GM12891 (cell line): ENCODE data around the gene FRMD3.

Source experiments
- DNase-seq: peaks from one replicate; pipeline ENCODE4 v3.0.0; 2011; ENCODE audit warnings: low spot score; ENCODE audit not compliant: insufficient read length
- FAIRE-seq: peaks from 2 replicates; lab custom pipeline; 2011; peaks lifted over from hg19 to GRCh38; lab: Jason Lieb, UNC
- PAX5 ChIP-seq: IDR thresholded peaks from 2 replicates; pipeline ENCODE4 v1.6.1; 2011; ENCODE audit warnings: low read length, moderate library complexity, mild to moderate bottlenecking; ENCODE audit not compliant: insufficient read depth, severe bottlenecking
- POLR2A ChIP-seq: IDR thresholded peaks from 2 replicates; pipeline ENCODE4 v1.6.1; 2011; ENCODE audit warnings: low read depth, low read length, control low read depth
- POLR2AphosphoS5 ChIP-seq: IDR thresholded peaks from 2 replicates; pipeline ENCODE4 v1.6.1; 2011; ENCODE audit warnings: low read depth, low read length, control low read depth
- POU2F2 ChIP-seq: IDR thresholded peaks from 2 replicates; pipeline ENCODE4 v1.6.1; 2011; ENCODE audit warnings: low read depth, mild to moderate bottlenecking, control low read depth, low read length, moderate library complexity
- SPI1 ChIP-seq: IDR thresholded peaks from 2 replicates; pipeline ENCODE4 v1.6.1; 2011; ENCODE audit warnings: low read depth, low read length, control low read depth
- TAF1 ChIP-seq: IDR thresholded peaks from 2 replicates; pipeline ENCODE4 v1.6.1; 2011; ENCODE audit warnings: low read depth, low read length, control low read depth

Gene FRMD3

GRCh38 chr9:83330207-83331196 lies 207.7 kb downstream of the FRMD3 start:
- TF ChIP-seq SPI1, result no peak
- no peak for TF ChIP-seq TAF1
- TF ChIP-seq POLR2A, result no peak
- TF ChIP-seq POLR2AphosphoS5, result no peak
- TF ChIP-seq PAX5, result no peak
- no peak for TF ChIP-seq POU2F2
- DNase-seq (no peak), FAIRE-seq (no peak)

GRCh38 chr9:83327750-83328622 lies 210.2 kb downstream of the FRMD3 start:
- FAIRE-seq (no peak), DNase-seq (no peak)
- TF ChIP-seq SPI1 (no peak), TAF1 (no peak), POLR2AphosphoS5 (no peak), PAX5 (no peak), POU2F2 (no peak), POLR2A (no peak)

GRCh38 chr9:83327323-83327722 lies 210.9 kb downstream of the FRMD3 start:
- TF ChIP-seq POLR2A, result no peak
- DNase-seq (no peak), FAIRE-seq (no peak)

GRCh38 chr9:83323148-83323547 lies 215.1 kb downstream of the FRMD3 start:
- no peak for DNase-seq
- FAIRE-seq, result no peak
- TF ChIP-seq POLR2AphosphoS5 (no peak), POLR2A (no peak), PAX5 (no peak), SPI1 (no peak), POU2F2 (no peak), TAF1 (no peak)

- TF ChIP-seq SPI1, result no peak
- no peak for TF ChIP-seq POLR2A
- TF ChIP-seq POLR2AphosphoS5, result no peak
- TF ChIP-seq POU2F2, result no peak
- no peak for TF ChIP-seq PAX5
- no peak for TF ChIP-seq TAF1
- FAIRE-seq (no peak), DNase-seq (no peak)
Observed at GRCh38 chr9:83322438-83322837, 215.8 kb downstream of the FRMD3 start.

GRCh38 chr9:83317244-83317643 lies 221.0 kb downstream of the FRMD3 start:
- FAIRE-seq (no peak), DNase-seq (no peak)
- TF ChIP-seq PAX5 (no peak), SPI1 (no peak), POLR2AphosphoS5 (no peak), POLR2A (no peak), TAF1 (no peak), POU2F2 (no peak)

- FAIRE-seq (no peak), DNase-seq (no peak)
- TF ChIP-seq SPI1, result no peak
- no peak for TF ChIP-seq POU2F2
- TF ChIP-seq PAX5, result no peak
- no peak for TF ChIP-seq POLR2A
- TF ChIP-seq POLR2AphosphoS5, result no peak
- no peak for TF ChIP-seq TAF1
Observed at GRCh38 chr9:83315649-83316048, 222.6 kb downstream of the FRMD3 start.

GRCh38 chr9:83313781-83314180 lies 224.4 kb downstream of the FRMD3 start:
- DNase-seq, result no peak
- TF ChIP-seq POU2F2, result no peak
- no peak for TF ChIP-seq TAF1
- TF ChIP-seq PAX5, result no peak
- FAIRE-seq, result no peak

GRCh38 chr9:83312537-83312936 lies 225.7 kb downstream of the FRMD3 start:
- no peak for FAIRE-seq

GRCh38 chr9:83307066-83307724 lies 231.0 kb downstream of the FRMD3 start:
- TF ChIP-seq TAF1 (no peak), POLR2A (no peak), POLR2AphosphoS5 (no peak), POU2F2 (no peak), SPI1 (no peak), PAX5 (no peak)
- FAIRE-seq, result no peak
- no peak for DNase-seq

More at GRCh38 chr9:83312537-83312936, 225.7 kb downstream of the FRMD3 start:
- no peak for DNase-seq
- no peak for TF ChIP-seq POU2F2
- TF ChIP-seq POLR2AphosphoS5, result no peak
- TF ChIP-seq TAF1, result no peak
- TF ChIP-seq POLR2A, result no peak
- TF ChIP-seq SPI1, result no peak
- no peak for TF ChIP-seq PAX5
